ENCODE data around the gene SLC16A10.
"Not testable (repeated sequence)": the region's sequence is repeated elsewhere in the genome, so short reads cannot be mapped to it uniquely, and the experiment has no call there.

Gene SLC16A10

DNA sequence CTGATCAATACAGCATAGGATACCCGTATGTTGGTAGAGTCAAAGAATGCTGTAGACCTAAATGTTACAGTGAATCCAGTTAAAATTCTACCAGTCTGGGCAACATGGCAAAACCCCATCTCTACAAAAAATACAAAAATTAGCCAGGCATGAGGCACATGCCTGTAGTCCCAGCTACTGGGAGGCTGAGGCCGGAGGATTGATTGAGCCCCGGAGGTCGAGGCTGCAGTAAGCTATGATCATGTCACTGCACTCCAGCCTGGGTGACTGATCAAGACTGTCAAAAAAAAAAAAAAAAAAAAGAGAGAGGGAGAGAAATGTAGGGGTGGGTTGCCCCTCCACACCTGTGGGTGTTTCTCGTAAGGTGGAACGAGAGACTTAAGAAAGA lies 167.5 kb downstream of the SLC16A10 start:
- DNase-seq (ENCODE audit: low read depth in 2 of 3, low spot score in 2 of 3) = no peak

DNA sequence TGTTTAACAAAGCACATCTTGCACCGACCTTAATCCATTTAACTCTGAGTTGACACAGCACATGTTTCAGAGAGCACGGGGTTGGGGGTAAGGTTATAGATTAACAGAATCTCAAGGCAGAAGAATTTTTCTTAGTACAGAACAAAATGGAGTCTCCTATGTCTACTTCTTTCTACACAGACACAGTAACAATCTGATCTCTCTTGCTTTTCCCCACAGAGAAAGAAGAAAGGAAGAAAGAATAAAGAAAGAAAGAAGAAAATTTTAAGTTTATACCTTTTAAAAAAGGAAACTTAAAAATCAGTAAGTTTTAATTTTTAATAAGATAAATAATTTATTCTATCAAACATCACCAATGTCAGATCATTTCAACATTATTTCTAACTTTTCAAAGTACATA lies 168.5 kb downstream of the SLC16A10 start:
- not testable (repeated sequence) for DNase-seq (ENCODE audit: low read depth in 2 of 3, low spot score in 2 of 3)

DNA sequence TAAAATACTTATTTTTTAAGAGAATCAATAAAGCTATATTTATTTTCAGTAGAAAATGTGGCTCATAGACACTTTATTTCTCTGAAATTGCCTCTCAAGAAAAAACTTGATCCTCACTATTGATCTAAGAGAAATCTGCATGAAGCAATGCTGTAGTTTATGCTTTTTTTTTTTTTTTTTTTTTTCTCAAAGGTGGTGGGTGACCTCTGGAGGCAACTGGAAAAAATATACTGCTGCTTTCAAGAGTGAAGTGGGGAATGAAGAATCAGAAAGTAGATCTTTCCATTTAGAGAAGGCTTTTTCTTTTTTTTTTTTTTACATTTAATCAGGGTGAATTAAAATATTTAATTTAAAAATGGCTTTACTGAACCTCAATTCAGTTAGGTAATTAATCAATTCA lies 169.3 kb downstream of the SLC16A10 start:
- no peak for DNase-seq (ENCODE audit: low read depth in 2 of 3, low spot score in 2 of 3)

DNA sequence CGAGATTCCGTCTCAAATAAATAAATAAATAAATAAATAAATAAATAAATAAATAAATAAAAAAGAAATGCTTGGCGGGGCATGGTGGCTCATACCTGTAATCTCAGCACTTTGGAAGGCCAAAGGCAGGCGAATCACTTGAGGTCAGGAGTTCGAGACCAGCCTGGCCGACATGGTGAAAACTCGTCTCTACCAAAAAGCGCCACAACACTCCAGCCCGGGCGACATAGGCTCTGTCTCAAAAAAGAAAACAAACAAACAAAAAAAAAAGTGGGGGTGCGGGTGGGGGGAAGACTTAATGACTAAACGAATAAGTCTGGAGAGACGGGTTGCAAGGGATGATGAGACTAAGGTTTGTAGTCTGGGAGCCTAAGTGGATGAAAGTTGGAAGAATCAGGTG lies 170.7 kb downstream of the SLC16A10 start:
- no peak for DNase-seq (ENCODE audit: low read depth in 2 of 3, low spot score in 2 of 3)

DNA sequence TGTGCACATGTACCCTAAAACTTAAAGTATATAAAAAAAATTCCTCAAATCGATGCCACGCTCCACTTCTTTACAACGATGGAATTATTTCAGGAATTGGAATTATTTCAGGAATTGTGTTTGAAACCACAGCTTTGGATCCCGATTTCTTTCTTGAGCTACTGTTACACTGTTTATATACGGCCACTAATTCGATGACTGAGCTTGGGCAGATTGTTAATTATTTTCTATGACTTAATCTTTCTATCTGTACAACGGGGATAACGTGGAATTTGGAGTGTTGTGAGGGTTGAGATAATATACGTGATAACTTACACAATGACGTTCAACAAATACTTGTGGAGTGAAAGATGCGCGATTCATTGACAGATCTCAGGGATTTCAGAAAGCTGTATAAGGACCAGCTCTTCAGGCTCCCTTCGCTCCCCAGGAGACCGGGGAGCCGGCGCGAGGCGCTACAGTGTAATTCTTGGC lies 171.3 kb downstream of the SLC16A10 start:
- no peak for DNase-seq (ENCODE audit: low read depth in 2 of 3, low spot score in 2 of 3)

DNA sequence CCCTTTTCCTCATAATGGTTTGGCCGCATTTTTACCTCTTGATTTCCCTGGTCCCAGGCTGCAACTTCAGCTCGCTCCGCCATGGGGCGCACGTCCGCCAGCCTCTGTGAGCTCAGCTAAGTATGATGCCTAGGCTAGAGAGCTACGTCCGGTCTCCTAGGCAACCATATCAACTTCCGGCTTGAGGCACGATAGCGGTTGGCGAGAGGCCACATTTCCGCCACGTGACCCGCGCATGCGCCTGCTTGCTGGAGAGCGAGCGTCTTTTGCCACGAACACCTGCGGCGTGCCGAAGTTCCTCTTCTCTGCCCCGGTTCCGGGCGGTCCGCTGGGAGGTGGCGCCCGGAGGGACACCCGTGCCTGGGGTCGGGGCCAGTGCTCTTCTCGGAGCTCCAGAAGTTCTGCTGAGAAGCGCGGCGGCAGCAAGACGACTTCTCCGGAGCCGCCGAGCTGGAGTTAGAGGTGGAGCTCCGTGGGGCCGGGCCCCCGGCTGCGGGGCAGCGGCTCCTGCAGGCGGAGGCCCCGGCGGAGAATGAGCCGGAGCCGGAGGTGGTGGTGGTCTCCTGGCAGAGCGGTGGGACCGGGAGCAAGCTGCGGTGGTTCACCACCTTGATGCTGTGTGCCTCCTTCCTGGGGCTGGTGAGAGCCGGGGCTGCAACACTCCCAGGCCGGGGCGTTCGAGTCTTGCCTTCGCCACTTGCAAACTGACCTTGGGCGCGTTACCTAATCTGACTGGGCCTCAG lies 172.0 kb downstream of the SLC16A10 start:
- DNase-seq (ENCODE audit: low read depth in 2 of 3, low spot score in 2 of 3) = peak; percentile 96 to 99 (median 97)

DNA sequence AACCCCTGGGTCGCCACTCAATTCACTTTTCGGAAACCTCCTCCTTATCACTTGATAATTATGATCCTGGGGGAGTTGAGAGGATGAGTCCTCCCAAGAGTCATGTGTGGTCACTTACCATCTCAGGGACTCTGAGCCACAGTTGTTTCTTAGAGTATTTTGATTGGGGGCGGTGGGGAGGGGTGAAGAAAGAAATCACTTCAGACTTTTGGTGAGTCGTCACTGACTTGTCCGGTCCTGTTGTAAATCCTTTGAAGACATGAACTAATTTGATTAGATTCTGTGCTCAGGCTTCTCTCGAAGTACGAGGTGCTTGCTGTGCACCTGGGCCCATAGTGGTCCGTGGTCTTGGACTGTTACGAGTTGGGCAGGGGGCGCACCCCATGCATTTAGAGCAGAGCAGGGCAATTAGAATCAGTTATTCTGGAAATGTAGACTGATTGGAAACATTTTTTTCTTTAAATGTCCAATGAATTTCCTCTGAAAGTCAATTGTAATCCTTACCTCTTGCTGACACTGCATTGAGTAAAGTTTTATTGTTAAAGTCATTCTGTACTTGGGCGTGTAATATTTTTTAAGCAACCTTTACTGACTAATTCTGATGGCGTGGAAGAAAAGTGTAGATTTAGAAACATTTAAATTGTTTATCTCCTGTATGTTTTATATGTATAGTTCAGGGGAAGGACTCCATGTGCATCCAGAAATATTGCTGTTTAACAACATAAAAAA lies 173.4 kb downstream of the SLC16A10 start:
- no peak for DNase-seq (ENCODE audit: low read depth in 2 of 3, low spot score in 2 of 3)

DNA sequence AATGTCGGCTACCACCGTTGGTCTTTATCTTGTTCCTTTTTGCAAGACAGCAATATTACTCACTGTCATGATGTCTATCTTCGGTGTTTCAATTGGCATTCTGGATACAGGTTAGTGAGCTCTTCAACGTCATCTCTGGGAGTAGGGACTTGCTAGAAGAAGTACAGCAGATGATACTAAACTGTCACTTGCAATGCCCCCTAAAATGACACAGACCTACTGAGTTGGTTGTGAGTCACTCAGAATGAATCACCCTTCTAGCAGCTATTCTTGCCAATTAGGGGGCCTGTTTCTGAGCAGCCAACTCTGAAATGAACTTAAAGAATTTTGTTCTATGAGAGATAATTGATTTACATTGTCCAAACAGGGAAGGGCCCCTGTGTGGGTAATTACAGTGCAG lies 176.5 kb downstream of the SLC16A10 start:
- no peak for DNase-seq (ENCODE audit: low read depth in 2 of 3, low spot score in 2 of 3)

DNA sequence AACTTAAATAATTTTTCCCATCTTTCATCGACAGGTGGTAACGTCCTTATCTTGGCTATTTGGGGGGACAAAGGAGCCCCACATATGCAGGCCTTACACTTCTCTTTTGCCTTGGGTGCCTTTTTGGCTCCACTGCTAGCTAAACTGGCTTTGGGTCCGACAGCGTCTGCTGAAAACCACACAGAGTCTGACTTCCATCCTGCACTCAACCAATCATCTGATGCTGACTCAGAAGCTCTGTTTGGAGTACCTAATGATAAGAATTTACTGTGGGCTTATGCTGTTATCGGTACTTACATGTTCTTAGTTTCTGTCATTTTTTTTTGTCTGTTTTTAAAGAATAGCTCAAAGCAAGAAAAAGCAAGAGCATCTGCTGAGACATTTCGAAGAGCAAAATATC lies 178.5 kb downstream of the SLC16A10 start:
- no peak for DNase-seq (ENCODE audit: low read depth in 2 of 3, low spot score in 2 of 3)

DNA sequence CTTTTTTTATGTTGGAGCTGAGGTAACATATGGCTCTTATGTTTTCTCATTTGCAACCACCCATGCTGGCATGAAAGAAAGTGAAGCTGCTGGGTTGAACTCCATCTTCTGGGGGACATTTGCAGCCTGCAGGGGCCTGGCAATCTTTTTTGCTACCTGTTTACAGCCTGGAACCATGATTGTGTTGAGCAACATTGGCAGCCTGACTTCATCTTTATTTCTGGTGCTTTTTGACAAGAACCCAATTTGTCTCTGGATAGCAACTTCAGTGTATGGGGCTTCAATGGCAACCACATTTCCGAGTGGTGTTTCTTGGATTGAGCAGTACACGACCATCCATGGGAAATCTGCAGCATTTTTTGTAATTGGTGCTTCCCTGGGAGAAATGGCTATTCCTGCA lies 179.0 kb downstream of the SLC16A10 start:
- no peak for DNase-seq (ENCODE audit: low read depth in 2 of 3, low spot score in 2 of 3)

DNA sequence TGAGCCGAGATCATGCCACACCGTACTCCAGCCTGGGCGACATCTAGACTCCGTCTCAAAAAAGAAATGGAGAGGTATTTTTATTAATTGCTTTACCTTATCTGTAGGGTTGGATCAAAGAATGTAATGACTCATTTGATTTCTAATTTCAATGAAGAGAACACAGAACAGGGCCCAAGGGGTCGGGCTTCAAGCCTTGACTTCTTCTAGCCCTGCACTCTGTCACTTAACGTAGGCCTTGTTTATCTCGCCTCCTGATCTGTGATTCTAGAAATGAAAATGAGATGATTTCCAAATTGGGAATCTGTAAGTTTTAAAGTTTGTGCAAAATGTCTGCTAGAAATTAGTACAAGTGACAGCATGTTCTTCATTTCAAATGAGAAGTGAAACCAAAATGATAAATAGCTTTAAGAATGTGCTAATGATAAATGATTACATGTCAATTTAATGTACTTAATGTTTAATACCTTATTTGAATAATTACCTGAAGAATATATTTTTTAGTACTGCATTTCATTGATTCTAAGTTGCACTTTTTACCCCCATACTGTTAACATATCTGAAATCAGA lies 180.5 kb downstream of the SLC16A10 start:
- DNase-seq (ENCODE audit: low read depth in 2 of 3, low spot score in 2 of 3) = no peak

DNA sequence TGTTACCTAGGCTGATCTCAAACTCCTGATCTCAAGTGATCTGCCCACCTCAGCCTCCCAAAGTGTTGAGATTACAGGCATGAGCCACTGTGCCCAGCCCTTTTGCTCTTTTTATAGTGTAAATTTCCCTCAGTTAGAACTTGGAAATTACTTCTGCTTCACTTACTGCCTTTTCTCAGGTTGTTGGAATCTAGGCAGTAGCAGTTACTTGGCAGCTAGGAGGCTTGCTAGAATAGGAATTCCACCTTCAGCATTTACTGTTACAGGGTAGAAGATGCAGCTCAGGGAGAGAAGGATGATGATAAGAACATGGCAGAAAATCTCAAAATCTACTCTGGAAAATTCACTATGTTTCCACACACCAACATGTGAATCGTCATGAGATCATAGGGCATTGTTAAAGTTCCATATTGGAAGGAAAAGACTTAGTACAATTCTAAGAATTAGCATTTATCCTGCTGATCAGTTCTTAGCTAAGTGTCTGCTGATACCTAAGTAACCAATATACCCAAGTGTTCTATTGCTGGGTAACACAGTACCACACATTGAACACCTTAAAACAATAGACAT lies 182.2 kb downstream of the SLC16A10 start:
- no peak for DNase-seq (ENCODE audit: low read depth in 2 of 3, low spot score in 2 of 3)

DNA sequence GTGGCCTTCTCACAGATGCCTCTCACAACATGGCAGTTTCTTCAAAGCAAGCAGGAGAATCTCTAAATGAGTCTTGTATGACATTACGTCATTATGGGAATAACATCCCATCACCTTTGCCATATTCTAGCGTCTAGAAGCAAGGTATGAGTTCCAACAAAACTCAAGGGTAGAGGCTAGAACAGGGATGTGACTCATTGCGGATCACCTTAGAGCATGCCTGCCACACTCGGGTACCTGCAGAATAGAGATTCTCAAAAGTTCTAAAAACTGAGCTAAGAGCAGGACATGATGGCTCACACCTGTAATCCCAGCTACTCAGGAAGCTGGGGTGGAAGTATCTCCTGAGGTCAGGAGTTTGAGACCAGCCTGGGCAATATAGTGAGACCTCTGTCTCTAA lies 182.8 kb downstream of the SLC16A10 start:
- no peak for DNase-seq (ENCODE audit: low read depth in 2 of 3, low spot score in 2 of 3)

DNA sequence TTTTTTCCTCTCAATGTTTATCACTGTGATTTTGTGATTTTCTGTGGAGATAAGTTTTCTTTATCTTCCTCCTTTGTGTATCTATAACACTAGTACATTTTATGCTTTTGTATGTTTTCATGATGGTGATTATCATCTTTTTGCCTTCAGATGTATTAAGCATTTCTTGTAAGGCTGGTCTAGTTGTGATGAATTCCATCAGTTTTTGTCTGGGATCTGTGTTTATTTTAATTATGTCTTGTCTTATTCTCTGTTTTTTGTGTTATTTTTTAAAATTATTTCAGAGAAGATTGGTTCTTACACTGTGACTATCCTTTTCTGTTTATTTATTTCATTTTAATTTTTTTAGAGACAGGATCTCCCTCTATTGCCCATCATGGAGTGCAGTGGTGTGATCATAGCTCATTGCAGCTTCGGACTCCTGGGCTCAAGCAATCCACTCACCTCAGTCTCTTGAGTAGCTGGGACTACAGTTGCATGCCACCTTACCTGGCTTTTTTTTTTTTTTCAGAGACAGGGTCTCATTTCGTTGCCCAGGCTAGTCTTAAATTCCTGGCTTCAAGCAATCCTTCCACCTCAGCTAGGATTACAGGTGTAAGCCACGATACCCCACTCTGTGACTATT lies 187.4 kb downstream of the SLC16A10 start:
- DNase-seq (ENCODE audit: low read depth in 2 of 3, low spot score in 2 of 3) = no peak

DNA sequence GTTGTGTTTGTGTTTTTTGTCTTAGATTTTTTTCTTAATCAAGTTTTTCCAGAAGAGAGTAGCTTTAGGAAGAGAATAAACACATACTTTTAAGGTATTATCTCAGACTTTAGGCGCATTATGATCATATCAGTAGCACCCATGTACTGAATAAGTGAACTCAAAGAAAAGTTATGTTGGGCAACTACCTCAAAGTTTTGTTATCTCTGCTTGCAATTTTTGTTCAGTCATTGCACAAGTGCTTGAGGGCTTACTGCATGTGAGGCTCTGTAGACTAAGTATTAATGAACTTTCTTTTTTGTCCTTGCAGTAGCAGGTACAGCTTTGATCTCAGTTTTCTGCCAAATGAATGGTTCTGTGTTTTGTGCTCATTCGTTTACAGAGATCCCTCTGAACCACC lies 189.0 kb downstream of the SLC16A10 start:
- no peak for DNase-seq (ENCODE audit: low read depth in 2 of 3, low spot score in 2 of 3)

DNA sequence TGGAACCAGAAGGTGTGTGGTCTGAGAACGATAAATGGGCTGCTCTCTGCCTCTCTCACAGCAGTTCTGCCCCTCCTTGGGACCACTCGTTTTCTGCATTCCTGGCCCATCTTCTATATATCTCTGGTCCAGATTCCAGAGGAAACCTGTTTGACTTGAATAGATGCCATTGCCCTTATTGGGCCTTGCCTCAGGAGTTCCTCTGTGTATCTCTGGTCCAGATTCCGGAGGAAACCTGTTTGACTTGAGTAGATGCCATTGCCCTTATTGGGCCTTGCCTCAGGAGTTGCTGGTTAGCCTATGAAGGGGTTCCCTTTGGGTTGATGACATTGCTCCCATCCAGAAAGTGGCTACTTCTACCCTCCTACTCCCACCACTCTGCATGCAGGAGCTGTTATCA lies 189.4 kb downstream of the SLC16A10 start:
- DNase-seq (ENCODE audit: low read depth in 2 of 3, low spot score in 2 of 3) = no peak

DNA sequence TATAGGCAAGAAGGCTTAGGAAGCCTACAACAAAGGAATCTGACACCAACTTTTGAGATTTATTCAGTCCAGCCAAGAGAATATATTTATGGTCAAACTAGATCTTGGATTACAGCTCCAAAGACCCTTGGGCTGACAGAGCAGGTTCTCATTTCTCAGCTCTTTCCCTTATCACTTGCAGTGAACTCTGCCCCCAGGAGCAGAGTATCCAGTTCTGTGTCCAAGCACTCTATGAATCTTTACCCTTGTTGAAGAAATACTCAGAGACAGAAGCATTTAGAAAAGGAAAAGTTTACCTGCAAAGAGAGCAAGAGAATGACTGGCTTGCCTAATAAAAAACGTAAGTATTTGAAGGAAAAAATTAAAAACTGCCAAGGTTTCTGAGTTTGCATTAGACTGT lies 190.5 kb downstream of the SLC16A10 start:
- DNase-seq (ENCODE audit: low read depth in 2 of 3, low spot score in 2 of 3) = no peak

DNA sequence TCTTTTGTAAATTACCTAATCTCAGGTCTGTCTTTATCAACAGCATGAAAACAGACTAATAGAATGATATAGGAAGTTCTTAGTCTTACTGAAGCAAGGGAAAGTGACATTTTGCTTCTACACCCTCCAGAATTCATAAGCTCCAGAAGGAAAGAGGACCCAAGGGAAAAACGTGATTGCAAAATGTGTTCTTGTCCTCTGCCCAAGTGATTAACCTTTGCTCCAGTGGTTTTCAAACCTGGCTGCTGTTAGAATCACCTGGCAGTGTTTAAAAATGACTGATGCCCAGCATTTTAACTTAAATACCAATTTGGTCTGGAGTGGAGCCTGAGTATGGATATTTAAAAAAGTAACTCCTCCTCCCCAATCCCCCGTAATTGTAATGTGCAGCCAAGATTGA lies 191.4 kb downstream of the SLC16A10 start:
- DNase-seq (ENCODE audit: low read depth in 2 of 3, low spot score in 2 of 3) = no peak

DNA sequence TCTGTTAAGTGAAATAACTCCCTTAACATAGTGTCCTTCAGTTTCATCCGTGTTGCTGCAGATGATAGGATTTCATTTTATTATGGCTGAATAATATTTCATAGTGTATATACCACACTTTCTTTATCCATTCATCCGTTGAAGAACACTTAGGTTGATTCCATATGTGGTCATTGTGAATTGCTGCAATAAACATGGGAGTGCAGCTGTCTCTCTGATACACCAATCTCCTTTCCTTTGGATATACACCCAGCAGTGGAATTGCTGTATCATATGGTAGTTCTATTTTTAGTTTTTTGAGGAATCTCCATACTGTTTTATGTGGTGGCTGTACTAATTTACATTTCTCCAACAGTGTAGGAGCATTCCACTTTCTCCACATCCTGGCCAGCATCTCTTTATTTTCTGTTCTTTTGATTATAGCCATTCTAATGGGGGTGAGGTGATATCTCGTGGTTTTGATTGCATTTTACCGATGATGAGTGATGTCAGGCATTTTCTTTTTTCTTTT lies 193.2 kb downstream of the SLC16A10 start:
- no peak for DNase-seq (ENCODE audit: low read depth in 2 of 3, low spot score in 2 of 3)
